Cardiac muscle cell (in vitro differentiated cells and primary cell): ENCODE data around the gene NCKAP5L. TPM values are rescaled to one million over a fixed set of nuclear protein-coding genes. Genes with fewer than 3 reads are reported as not detected.

ENCODE experiments used
- DNase-seq, 2 donors: peaks; one replicate each; pipeline versions ENCODE4 v3.0.0 to v3.0.0-alpha.2; 2010 to 2017; ENCODE audit warnings: low read depth in 1 of 2, low spot score in 1 of 2
- H3K27ac ChIP-seq: fragments of 200-600 bp; sonication (generic); 2 replicates; pipeline ENCODE4 v1.5.1; 2016
- H3K27me3 ChIP-seq: fragments of 200-600 bp; sonication (generic); 2 replicates; pipeline ENCODE4 v1.6.0; 2016; ENCODE audit warnings: control low read depth
- H3K36me3 ChIP-seq: fragments of 200-600 bp; sonication (generic); 2 replicates; pipeline ENCODE4 v1.5.1; 2016; ENCODE audit warnings: control low read depth
- H3K4me1 ChIP-seq: fragments of 200-600 bp; sonication (generic); 2 replicates; pipeline ENCODE4 v1.8.1; 2017; ENCODE audit warnings: low read depth, mild to moderate bottlenecking, mixed run types
- H3K4me3 ChIP-seq: fragments of 200-600 bp; sonication (generic); 2 replicates; pipeline ENCODE4 v1.5.1; 2016; ENCODE audit warnings: mild to moderate bottlenecking
- H3K9me3 ChIP-seq: fragments of 200-600 bp; sonication (generic); 2 replicates; pipeline ENCODE4 v1.5.1; 2017; ENCODE audit warnings: low read depth, mild to moderate bottlenecking, control low read depth
- CTCF ChIP-seq: IDR thresholded peaks from 2 replicates; pipeline ENCODE4 v1.5.1; 2012; ENCODE audit warnings: low read depth, mild to moderate bottlenecking, low read length
- polyA plus RNA-seq: library from polyadenylated mRNA; unstranded; fragments of >200 nt; fragmentation: Nextera tagmentation; extraction: Ambion mirVana; gene quantifications from 2 replicates; pipeline ENCODE4 v1.2.1, GENCODE V29; 2016
- total RNA-seq: library from RNA; depleted of rRNA; stranded (reverse); fragments of >200 nt; gene quantifications from 2 replicates; pipeline ENCODE4 v1.2.3, GENCODE V29; 2016

The NCKAP5L gene
- total and polyA plus RNA-seq, 2 experiments from 2014 or later = 32.0 to 61.1 TPM

- Histone ChIP-seq H3K4me1 (no peaks in the 10 kb centered on the region), H3K9me3 (no peaks in the 10 kb centered on the region), H3K27ac (no peak overlapping the region), H3K4me3 (no peak overlapping the region), H3K27me3 (no peaks in the 10 kb centered on the region), H3K36me3 (peaks cover 11% of the 10 kb centered on the region)
- no peak for DNase-seq
- TF ChIP-seq CTCF = no peak
These were observed 33.2 kb downstream of the NCKAP5L start for GRCh38 chr12:49794811-49795653.

- H3K27ac ChIP-seq = no peak overlapping the region
- no peaks in the 10 kb centered on the region for H3K27me3 ChIP-seq
- DNase-seq = no peak
- no peak for TF ChIP-seq CTCF
- H3K36me3 ChIP-seq = peaks cover 11% of the 10 kb centered on the region
- no peak overlapping the region for H3K4me3 ChIP-seq
- no peaks in the 10 kb centered on the region for H3K9me3 ChIP-seq
- H3K4me1 ChIP-seq = no peaks in the 10 kb centered on the region
These were observed 34.2 kb downstream of the NCKAP5L start for GRCh38 chr12:49794021-49794420.

- no peaks in the 10 kb centered on the region for H3K9me3 ChIP-seq
- no peak for DNase-seq
- H3K4me3 ChIP-seq = no peak overlapping the region
- no peak overlapping the region for H3K27ac ChIP-seq
- TF ChIP-seq CTCF = no peak
- no peaks in the 10 kb centered on the region for H3K4me1 ChIP-seq
- no peaks in the 10 kb centered on the region for H3K27me3 ChIP-seq
- H3K36me3 ChIP-seq = peaks cover 11% of the 10 kb centered on the region
These were observed 34.6 kb downstream of the NCKAP5L start for GRCh38 chr12:49793620-49794019.

- Histone ChIP-seq H3K4me3 (no peak overlapping the region), H3K36me3 (peaks cover 10% of the 10 kb centered on the region), H3K27me3 (no peaks in the 10 kb centered on the region), H3K4me1 (no peaks in the 10 kb centered on the region), H3K9me3 (no peaks in the 10 kb centered on the region), H3K27ac (no peak overlapping the region)
- TF ChIP-seq CTCF = no peak
- DNase-seq = no peak
These were observed 35.1 kb downstream of the NCKAP5L start for GRCh38 chr12:49792976-49793580.

- Histone ChIP-seq H3K36me3 (peaks cover 6% of the 10 kb centered on the region), H3K27me3 (no peaks in the 10 kb centered on the region), H3K27ac (no peak overlapping the region), H3K4me1 (no peaks in the 10 kb centered on the region), H3K4me3 (no peak overlapping the region), H3K9me3 (no peaks in the 10 kb centered on the region)
- DNase-seq = no peak
- TF ChIP-seq CTCF = no peak
These were observed 35.8 kb downstream of the NCKAP5L start for GRCh38 chr12:49792181-49792970.
